OCI-LY7 (cell line): Measurements from ENCODE around the gene IPP. TPM values are rescaled to one million over a fixed set of nuclear protein-coding genes. Genes with fewer than 3 reads are reported as not detected.
A peak's percentile ranks its signal among the peaks of the same experiment; 100 is the strongest.

Experiments
- BruUV-seq: library from RNA; stranded (reverse); fragments of 400-500 nt; replicated peaks from 2 replicates; lab custom pipeline; 2021; lab: Mats Ljungman, UMichigan
- CTCF ChIA-PET: fragments of 300-600 bp; sonication (Branson Sonifier 250); formaldehyde crosslinking; loops from one replicate; lab custom pipeline; 2022; ENCODE audit warnings: antibody characterized with exemption; ENCODE audit not compliant: unreplicated experiment; lab: Charles Lee
- POLR2A ChIA-PET: fragments of 300-600 bp; sonication (Branson Sonifier 250); formaldehyde crosslinking; loops from one replicate; lab custom pipeline; 2022; ENCODE audit warnings: antibody characterized with exemption; lab: Charles Lee
- DNase-seq: peaks from one replicate; pipeline ENCODE4 v3.0.0-alpha.2; 2015; ENCODE audit warnings: low spot score
- H2AFZ ChIP-seq: fragments of 200-600 bp; sonication (generic), shearing (Covaris generic); 2 replicates; pipeline ENCODE4 v1.6.1; 2014; ENCODE audit warnings: mild to moderate bottlenecking, antibody characterized with exemption, low read length, moderate library complexity
- H3K27ac ChIP-seq: fragments of 200-600 bp; sonication (generic); 2 replicates; pipeline ENCODE4 v1.5.1; 2014; ENCODE audit warnings: mixed run types, low read depth, mild to moderate bottlenecking, moderate library complexity, low read length, inconsistent platforms; ENCODE audit not compliant: poor library complexity, severe bottlenecking
- H3K36me3 ChIP-seq: fragments of 200-600 bp; sonication (generic); 2 replicates; pipeline ENCODE4 v1.6.1; 2014; ENCODE audit warnings: mild to moderate bottlenecking, antibody characterized with exemption, low read length, moderate library complexity, mixed read lengths; ENCODE audit not compliant: insufficient read depth
- H3K4me1 ChIP-seq: fragments of 200-600 bp; sonication (generic); 2 replicates; pipeline ENCODE4 v1.5.1; 2014; ENCODE audit warnings: mild to moderate bottlenecking, low read length; ENCODE audit not compliant: insufficient read depth, poor library complexity, severe bottlenecking
- H3K4me2 ChIP-seq: fragments of 200-600 bp; sonication (generic); 2 replicates; pipeline ENCODE4 v1.6.1; 2014; ENCODE audit warnings: mild to moderate bottlenecking, low read length
- H3K4me3 ChIP-seq: fragments of 200-600 bp; sonication (generic); 2 replicates; pipeline ENCODE4 v1.5.1; 2014; ENCODE audit warnings: mild to moderate bottlenecking, low read depth, low read length; ENCODE audit not compliant: poor library complexity, severe bottlenecking
- H3K79me2 ChIP-seq: fragments of 200-600 bp; sonication (generic); 2 replicates; pipeline ENCODE4 v1.6.1; 2016; ENCODE audit warnings: low read depth, mild to moderate bottlenecking, low read length, moderate library complexity, mixed read lengths; ENCODE audit not compliant: insufficient read depth
- H3K9me2 ChIP-seq: fragments of 200-600 bp; sonication (generic); 2 replicates; pipeline ENCODE4 v1.6.1; 2016; ENCODE audit warnings: mild to moderate bottlenecking, low read length, mixed read lengths; ENCODE audit not compliant: insufficient read depth
- H3K9me3 ChIP-seq: fragments of 200-600 bp; sonication (generic); 2 replicates; pipeline ENCODE4 v1.6.1; 2014; ENCODE audit warnings: mild to moderate bottlenecking, mixed run types, low read length, mixed read lengths
- H4K20me1 ChIP-seq: fragments of 200-600 bp; sonication (generic); 2 replicates; pipeline ENCODE4 v1.6.1; 2014; ENCODE audit warnings: mild to moderate bottlenecking, antibody characterized with exemption, low read length, moderate library complexity, mixed read lengths; ENCODE audit not compliant: insufficient read depth
- EZH2phosphoT487 ChIP-seq: fragments of 200-600 bp; sonication (generic); IDR thresholded peaks from 2 replicates; pipeline ENCODE4 v1.6.1; 2018; ENCODE audit warnings: low read depth, borderline replicate concordance, mild to moderate bottlenecking, mixed run types, antibody characterized with exemption, low read length, moderate library complexity, mixed read lengths
- intact Hi-C: fragments of 100-400 bp; cut with micrococcal nuclease; formaldehyde crosslinking; loops from one replicate; pipeline ENCODE4 v1.10.0; 2022; ENCODE audit not compliant: unreplicated experiment
- total RNA-seq, 2 experiments: library from RNA; depleted of rRNA in 1 of 2; stranded (reverse); fragments of >200 nt in 1 of 2; shearing (Covaris generic) in 1 of 2; gene quantifications; 2 replicates each; pipeline ENCODE4 v1.2.3, GENCODE V29; 2014 to 2022
- TF ChIP-seq, protein P1 (sequence below): fragments of 200-600 bp; sonication (generic); conservative IDR thresholded peaks from 2 replicates; pipeline ENCODE4 v1.5.1; 2014; ENCODE audit warnings: mild to moderate bottlenecking, antibody characterized with exemption, low read length, moderate library complexity, mixed read lengths

Gene IPP
- total RNA-seq, 2 experiments from 2014 or later = 4.6 to 17.9 TPM

DNA sequence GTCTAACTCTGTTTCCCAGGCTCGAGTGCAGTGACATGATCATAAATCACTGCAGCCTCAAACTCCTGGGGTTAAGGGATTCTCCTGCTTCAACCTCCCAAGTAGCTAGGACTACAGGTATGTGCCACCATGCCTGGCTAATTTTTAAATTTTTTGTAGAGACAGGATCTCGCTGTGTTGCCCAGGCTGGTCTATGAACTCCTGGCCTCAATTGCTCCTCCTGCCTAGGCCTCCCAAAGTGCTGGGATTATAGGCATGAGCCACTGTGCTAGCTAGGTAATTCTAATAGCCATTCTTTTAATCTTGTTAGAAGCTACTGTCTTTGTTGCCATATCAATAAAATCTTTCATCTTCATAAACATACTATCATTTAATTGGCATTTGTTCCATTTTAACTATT, 39.1 kb upstream of the IPP start:
- H3K36me3 ChIP-seq = no peaks in the 10 kb centered on the region
- no peak for DNase-seq
- H3K9me2 ChIP-seq = no peaks in the 10 kb centered on the region
- no peaks in the 10 kb centered on the region; the same call in 1 of the 2 replicates for H3K9me3 ChIP-seq
- no peak overlapping the region for H2AFZ ChIP-seq
- H3K79me2 ChIP-seq = no peaks in the 10 kb centered on the region
- intact Hi-C loops = no loop called here
- CTCF ChIA-PET = no interaction called here
- POLR2A ChIA-PET = no interaction called here
- no peak overlapping the region for H3K27ac ChIP-seq
- TF ChIP-seq, protein P1, sequence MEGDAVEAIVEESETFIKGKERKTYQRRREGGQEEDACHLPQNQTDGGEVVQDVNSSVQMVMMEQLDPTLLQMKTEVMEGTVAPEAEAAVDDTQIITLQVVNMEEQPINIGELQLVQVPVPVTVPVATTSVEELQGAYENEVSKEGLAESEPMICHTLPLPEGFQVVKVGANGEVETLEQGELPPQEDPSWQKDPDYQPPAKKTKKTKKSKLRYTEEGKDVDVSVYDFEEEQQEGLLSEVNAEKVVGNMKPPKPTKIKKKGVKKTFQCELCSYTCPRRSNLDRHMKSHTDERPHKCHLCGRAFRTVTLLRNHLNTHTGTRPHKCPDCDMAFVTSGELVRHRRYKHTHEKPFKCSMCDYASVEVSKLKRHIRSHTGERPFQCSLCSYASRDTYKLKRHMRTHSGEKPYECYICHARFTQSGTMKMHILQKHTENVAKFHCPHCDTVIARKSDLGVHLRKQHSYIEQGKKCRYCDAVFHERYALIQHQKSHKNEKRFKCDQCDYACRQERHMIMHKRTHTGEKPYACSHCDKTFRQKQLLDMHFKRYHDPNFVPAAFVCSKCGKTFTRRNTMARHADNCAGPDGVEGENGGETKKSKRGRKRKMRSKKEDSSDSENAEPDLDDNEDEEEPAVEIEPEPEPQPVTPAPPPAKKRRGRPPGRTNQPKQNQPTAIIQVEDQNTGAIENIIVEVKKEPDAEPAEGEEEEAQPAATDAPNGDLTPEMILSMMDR = no peak
- no peak for TF ChIP-seq EZH2phosphoT487
- H3K4me3 ChIP-seq = no peak overlapping the region
- no peaks in the 10 kb centered on the region for H4K20me1 ChIP-seq
- BruUV-seq = no TSS peak
- peaks cover 37% of the 10 kb centered on the region for H3K4me1 ChIP-seq
- H3K4me2 ChIP-seq = no peak overlapping the region

GRCh38 chr1:45787905-45788304, 37.5 kb upstream of the IPP start:
- peak overlapping the region; percentile 10; the same call in 1 of the 2 replicates for H3K4me2 ChIP-seq
- no peaks in the 10 kb centered on the region for H4K20me1 ChIP-seq
- CTCF ChIA-PET = no interaction called here
- H3K4me3 ChIP-seq = no peak overlapping the region
- DNase-seq = peak; percentile 27
- peaks cover 20% of the 10 kb centered on the region for H3K4me1 ChIP-seq
- intact Hi-C loops = no loop called here
- TF ChIP-seq EZH2phosphoT487 = no peak
- TF ChIP-seq, protein P1 = no peak
- H2AFZ ChIP-seq = no peak overlapping the region
- no TSS peak for BruUV-seq
- no peak overlapping the region for H3K27ac ChIP-seq
- POLR2A ChIA-PET = no interaction called here
- H3K79me2 ChIP-seq = no peaks in the 10 kb centered on the region
- no peaks in the 10 kb centered on the region for H3K36me3 ChIP-seq
- H3K9me2 ChIP-seq = no peaks in the 10 kb centered on the region
- no peaks in the 10 kb centered on the region; the same call in 1 of the 2 replicates for H3K9me3 ChIP-seq

DNA sequence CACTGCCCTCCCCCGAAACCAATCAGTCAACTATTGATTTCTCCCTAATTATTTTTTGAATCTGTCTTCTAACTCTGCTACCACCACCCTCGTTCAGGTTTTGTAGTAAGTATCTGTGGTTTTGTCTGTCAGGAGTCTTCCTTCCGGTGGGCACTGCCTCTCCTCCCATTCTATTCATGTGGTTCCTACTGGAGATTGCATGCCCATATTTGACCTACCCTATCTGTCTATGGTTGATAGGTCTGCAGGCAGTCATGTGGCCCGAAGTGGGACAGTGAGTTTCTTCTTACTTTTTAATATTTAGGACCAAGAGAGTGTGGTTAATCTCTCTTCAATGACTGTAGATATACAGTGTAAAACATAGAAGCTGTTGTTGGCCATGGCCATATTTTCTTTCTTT, 35.1 kb upstream of the IPP start:
- no peaks in the 10 kb centered on the region for H3K9me2 ChIP-seq
- ChIA-PET CTCF (no interaction called here), POLR2A (no interaction called here)
- DNase-seq = peak; percentile 47
- H2AFZ ChIP-seq = peak overlapping the region; percentile 84; the same call in 1 of the 2 replicates
- TF ChIP-seq, protein P1 = no peak
- TF ChIP-seq EZH2phosphoT487 = no peak
- H3K27ac ChIP-seq = no peak overlapping the region
- peak overlapping the region; percentile 70 for H3K4me2 ChIP-seq
- H3K79me2 ChIP-seq = no peaks in the 10 kb centered on the region
- H3K4me3 ChIP-seq = no peak overlapping the region
- intact Hi-C loops = no loop called here
- no peaks in the 10 kb centered on the region for H4K20me1 ChIP-seq
- H3K4me1 ChIP-seq = peaks cover 20% of the 10 kb centered on the region
- H3K36me3 ChIP-seq = no peaks in the 10 kb centered on the region
- BruUV-seq = no TSS peak
- H3K9me3 ChIP-seq = no peaks in the 10 kb centered on the region; the same call in 1 of the 2 replicates
